Endothelial cell of umbilical vein (primary cell): ENCODE measurements around the gene PITPNM1. TPM values are rescaled to one million over a fixed set of nuclear protein-coding genes. Genes with fewer than 3 reads are reported as not detected.

Source experiments
- BruUV-seq: library from RNA; stranded (reverse); fragments of 400-500 nt; replicated peaks from 2 replicates; lab custom pipeline; 2021; lab: Mats Ljungman, UMichigan
- CTCF ChIA-PET: fragments of 300-600, 350-600 bp; sonication (Branson Sonifier 250); formaldehyde crosslinking; loops from one replicate; lab custom pipeline; 2021; ENCODE audit warnings: antibody characterized with exemption, inconsistent platforms; lab: Charles Lee
- POLR2A ChIA-PET: fragments of 300-600, 350-600 bp; sonication (Branson Sonifier 250); formaldehyde crosslinking; loops from one replicate; lab custom pipeline; 2021; ENCODE audit warnings: antibody characterized with exemption, inconsistent platforms; lab: Charles Lee
- DNase-seq: peaks from one replicate; pipeline ENCODE4 v3.0.0-alpha.2; 2011; ENCODE audit warnings: low read depth, low spot score
- FAIRE-seq: peaks from 2 replicates; lab custom pipeline; 2011; peaks lifted over from hg19 to GRCh38; lab: Jason Lieb, UNC
- H2AFZ ChIP-seq: 2 replicates; pipeline ENCODE4 v1.6.0; 2012; ENCODE audit warnings: low read depth, low read length, control low read depth, inconsistent platforms
- H3K27ac ChIP-seq: 2 replicates; pipeline ENCODE4 v1.5.1; 2011; ENCODE audit warnings: low read depth, mild to moderate bottlenecking, control low read depth, low read length, moderate library complexity; ENCODE audit not compliant: insufficient read depth
- H3K27me3 ChIP-seq, 2 experiments: 2 replicates each; pipeline versions ENCODE4 v1.6.0 to v1.6.1; 2011; ENCODE audit warnings: low read length in 2 of 2, mixed read lengths in 1 of 2; ENCODE audit not compliant: control insufficient read depth in 2 of 2, insufficient read depth in 2 of 2
- H3K36me3 ChIP-seq, 2 experiments: 2 replicates in 1 of 2; 3 replicates in 1 of 2; pipeline ENCODE4 v1.5.1; 2011; ENCODE audit warnings: low read length in 2 of 2, mild to moderate bottlenecking in 1 of 2, moderate library complexity in 1 of 2; ENCODE audit not compliant: control insufficient read depth in 2 of 2, insufficient read depth in 2 of 2; ENCODE audit errors: extremely low read depth in 1 of 2
- H3K4me1 ChIP-seq: 3 replicates; pipeline ENCODE4 v1.5.1; 2011; ENCODE audit warnings: mild to moderate bottlenecking, low read length; ENCODE audit not compliant: control insufficient read depth, insufficient read depth; ENCODE audit errors: extremely low read depth
- H3K4me2 ChIP-seq: 2 replicates; pipeline ENCODE4 v1.6.1; 2011; ENCODE audit warnings: low read length, control low read depth, mixed read lengths; ENCODE audit not compliant: insufficient read depth
- H3K4me3 ChIP-seq, 3 experiments: fragments of 200-600 bp in 1 of 3; sonication (generic), shearing (Covaris generic) in 1 of 3; replicated peaks in 1 of 3; 2 replicates each; pipeline ENCODE4 v1.5.1; 2011 to 2016; ENCODE audit warnings: control low read depth in 3 of 3, low read length in 3 of 3, mild to moderate bottlenecking in 2 of 3, inconsistent platforms in 1 of 3, low read depth in 1 of 3, moderate library complexity in 1 of 3; ENCODE audit not compliant: insufficient read depth in 1 of 3
- H3K79me2 ChIP-seq: 2 replicates; pipeline ENCODE4 v1.6.0; 2012; ENCODE audit warnings: low read length, inconsistent platforms; ENCODE audit not compliant: control insufficient read depth, insufficient read depth
- H3K9ac ChIP-seq: replicated peaks from 2 replicates; pipeline ENCODE3; 2011; ENCODE audit warnings: low read length, control low read depth; ENCODE audit not compliant: insufficient read depth; ENCODE audit errors: extremely low read depth
- H3K9me1 ChIP-seq: replicated peaks from 3 replicates; pipeline ENCODE4 v1.6.0; 2011; ENCODE audit warnings: mild to moderate bottlenecking, low read length; ENCODE audit not compliant: control insufficient read depth, insufficient read depth; ENCODE audit errors: extremely low read depth
- H3K9me3 ChIP-seq: replicated peaks from 2 replicates; pipeline ENCODE4 v1.5.1; 2012; ENCODE audit warnings: low read length, inconsistent platforms; ENCODE audit not compliant: control insufficient read depth, insufficient read depth
- H4K20me1 ChIP-seq: replicated peaks from 2 replicates; pipeline ENCODE3; 2011; ENCODE audit warnings: mild to moderate bottlenecking, low read length; ENCODE audit not compliant: control insufficient read depth, insufficient read depth; ENCODE audit errors: extremely low read depth
- EZH2 ChIP-seq: IDR thresholded peaks from 2 replicates; pipeline ENCODE4 v1.6.1; 2012; ENCODE audit warnings: borderline replicate concordance, low read depth, mild to moderate bottlenecking, moderate library complexity, low read length, inconsistent platforms; ENCODE audit not compliant: severe bottlenecking
- FOS ChIP-seq: IDR thresholded peaks from 2 replicates; pipeline ENCODE4 v1.6.1; 2011; ENCODE audit warnings: mild to moderate bottlenecking, low read length, moderate library complexity, borderline replicate concordance; ENCODE audit not compliant: insufficient read depth
- GATA2 ChIP-seq: IDR thresholded peaks from 2 replicates; pipeline ENCODE4 v1.7.0; 2011; ENCODE audit warnings: low read depth, mild to moderate bottlenecking, moderate library complexity, mixed read lengths, low read length; ENCODE audit not compliant: insufficient read length, insufficient read depth
- JUN ChIP-seq: IDR thresholded peaks from 2 replicates; pipeline ENCODE4 v1.6.1; 2011; ENCODE audit warnings: borderline replicate concordance, low read depth; ENCODE audit not compliant: insufficient read length, insufficient read depth
- MAX ChIP-seq: IDR thresholded peaks from 2 replicates; pipeline ENCODE4 v1.6.1; 2011; ENCODE audit not compliant: insufficient read depth, insufficient read length
- MYC ChIP-seq: IDR thresholded peaks from one replicate; pipeline ENCODE4 v1.6.1; 2011; ENCODE audit warnings: mild to moderate bottlenecking, low read depth, low read length
- POLR2A ChIP-seq: IDR thresholded peaks from 2 replicates; pipeline ENCODE4 v1.6.1; 2012; ENCODE audit warnings: low read depth, mild to moderate bottlenecking, control low read depth, low read length
- POLR2AphosphoS5 ChIP-seq: IDR thresholded peaks from 2 replicates; pipeline ENCODE4 v1.6.1; 2012; ENCODE audit warnings: low read depth, mild to moderate bottlenecking, control low read depth, low read length, moderate library complexity; ENCODE audit not compliant: insufficient read depth
- dilution Hi-C: fragments of 300-500 bp; cut with MboI; formaldehyde crosslinking; loops from one replicate; pipeline ENCODE4 v1.15.0; 2019; ENCODE audit warnings: low sequenced_read_pairs; ENCODE audit not compliant: extremely low pct_ligation_motif_present
- intact Hi-C: fragments of 100-400 bp; cut with micrococcal nuclease; formaldehyde crosslinking; loops from one replicate; pipeline ENCODE4 v1.10.0; 2022
- polyA plus RNA-seq, 4 experiments: library from polyadenylated mRNA; depleted of rRNA in 3 of 4; stranded (reverse) in 3 of 4; unstranded in 1 of 4; fragments of >200 nt; gene quantifications; 2 replicates each; pipeline versions ENCODE4 v1.2.1 to v1.2.3, GENCODE V29; 2011 to 2012; ENCODE audit warnings: missing spikeins in 1 of 4
- total RNA-seq: library from RNA; stranded (reverse); gene quantifications from 2 replicates; pipeline ENCODE4 v1.2.3, GENCODE V29; 2021
- TF ChIP-seq, protein P1 (sequence below), 2 donors: IDR thresholded peaks; 1 replicate in 1 of 2; 2 replicates in 1 of 2; pipeline ENCODE4 v1.5.1; 2011; ENCODE audit warnings: low read length in 2 of 2, mild to moderate bottlenecking in 2 of 2, moderate library complexity in 2 of 2, control low read depth in 1 of 2, inconsistent platforms in 1 of 2, low read depth in 1 of 2; ENCODE audit not compliant: insufficient read depth in 1 of 2; ENCODE audit errors: extremely low read depth in 1 of 2

Gene PITPNM1
- total and polyA plus RNA-seq, 2 donors (not counting 3 experiments of a cell fraction or from before 2014, with no cell fraction given): 16.5 to 26.4 TPM

- Histone ChIP-seq H3K4me1 (no peaks in the 10 kb centered on the region), H3K79me2 (no peaks in the 10 kb centered on the region), H2AFZ (no peak overlapping the region), H3K27ac (no peak overlapping the region), H3K36me3 (peaks cover 0 to 9% of the 10 kb centered on the region in 2 experiments), H3K9me3 (no peaks in the 10 kb centered on the region), H3K4me3 (no peak overlapping the region), H3K27me3 (no peaks in the 10 kb centered on the region), H3K4me2 (no peak overlapping the region), H3K9ac (no peak overlapping the region), H4K20me1 (no peaks in the 10 kb centered on the region), H3K9me1 (no peaks in the 10 kb centered on the region)
- intact Hi-C loops: no loop called here
- BruUV-seq: no TSS peak
- FAIRE-seq (no peak), DNase-seq (no peak)
- dilution Hi-C loops: no loop called here
- POLR2A ChIA-PET: no interaction called here
- CTCF ChIA-PET: interaction anchor here (1.0 to 2.6 kb wide), 2 partner anchors 9 to 90 kb away, joined by 3 to 10 read pairs; partner anchors contain the start of genes AIP and PPP1CA
- TF ChIP-seq, protein P1, sequence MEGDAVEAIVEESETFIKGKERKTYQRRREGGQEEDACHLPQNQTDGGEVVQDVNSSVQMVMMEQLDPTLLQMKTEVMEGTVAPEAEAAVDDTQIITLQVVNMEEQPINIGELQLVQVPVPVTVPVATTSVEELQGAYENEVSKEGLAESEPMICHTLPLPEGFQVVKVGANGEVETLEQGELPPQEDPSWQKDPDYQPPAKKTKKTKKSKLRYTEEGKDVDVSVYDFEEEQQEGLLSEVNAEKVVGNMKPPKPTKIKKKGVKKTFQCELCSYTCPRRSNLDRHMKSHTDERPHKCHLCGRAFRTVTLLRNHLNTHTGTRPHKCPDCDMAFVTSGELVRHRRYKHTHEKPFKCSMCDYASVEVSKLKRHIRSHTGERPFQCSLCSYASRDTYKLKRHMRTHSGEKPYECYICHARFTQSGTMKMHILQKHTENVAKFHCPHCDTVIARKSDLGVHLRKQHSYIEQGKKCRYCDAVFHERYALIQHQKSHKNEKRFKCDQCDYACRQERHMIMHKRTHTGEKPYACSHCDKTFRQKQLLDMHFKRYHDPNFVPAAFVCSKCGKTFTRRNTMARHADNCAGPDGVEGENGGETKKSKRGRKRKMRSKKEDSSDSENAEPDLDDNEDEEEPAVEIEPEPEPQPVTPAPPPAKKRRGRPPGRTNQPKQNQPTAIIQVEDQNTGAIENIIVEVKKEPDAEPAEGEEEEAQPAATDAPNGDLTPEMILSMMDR (IDR thresholded peaks at IDR 0.05; ENCODE audit: extremely low read depth in 1 of 2, insufficient read depth in 1 of 2, low read depth in 1 of 2, low read length in 2 of 2): no peak
- TF ChIP-seq JUN (no peak), MAX (no peak), POLR2A (no peak), FOS (no peak), POLR2AphosphoS5 (no peak), GATA2 (no peak), EZH2 (no peak), MYC (no peak)
These were observed 13.0 kb downstream of the PITPNM1 start for GRCh38 chr11:67492069-67492727.
